Endodermal cell (in vitro differentiated cells): Measurements from ENCODE around the gene SLC25A23. TPM values are rescaled to one million over a fixed set of nuclear protein-coding genes. Genes with fewer than 3 reads are reported as not detected.

ENCODE experiments used
- DNase-seq: peaks from one replicate; pipeline ENCODE4 v3.0.0-alpha.2; 2017
- H3K27ac ChIP-seq: 2 replicates; pipeline ENCODE4 v1.5.1; 2013; ENCODE audit warnings: mild to moderate bottlenecking, low read depth, low read length, moderate library complexity
- H3K27me3 ChIP-seq: 2 replicates; pipeline ENCODE4 v1.6.1; 2013; ENCODE audit warnings: mild to moderate bottlenecking, low read length, moderate library complexity; ENCODE audit not compliant: insufficient read depth, control insufficient read depth, poor library complexity, severe bottlenecking
- H3K36me3 ChIP-seq: 2 replicates; pipeline ENCODE4 v1.7.0; 2013; ENCODE audit warnings: mild to moderate bottlenecking, low read length, moderate library complexity; ENCODE audit not compliant: control insufficient read depth, insufficient read depth
- H3K4me1 ChIP-seq: one replicate; pipeline ENCODE4 v1.7.0; 2013; ENCODE audit warnings: low read length; ENCODE audit not compliant: control insufficient read depth, insufficient read depth
- H3K4me3 ChIP-seq: 2 replicates; pipeline ENCODE4 v1.5.1; 2013; ENCODE audit warnings: mild to moderate bottlenecking, low read length, moderate library complexity
- H3K9ac ChIP-seq: 2 replicates; pipeline ENCODE4 v1.6.1; 2013; ENCODE audit warnings: mild to moderate bottlenecking, low read length, moderate library complexity; ENCODE audit not compliant: poor library complexity, severe bottlenecking; ENCODE audit errors: extremely low read depth
- H3K9me3 ChIP-seq: 2 replicates; pipeline ENCODE4 v1.6.1; 2013; ENCODE audit warnings: mild to moderate bottlenecking, low read length, moderate library complexity; ENCODE audit not compliant: control insufficient read depth
- H3K27ac Mint-ChIP-seq: 2 replicates; pipeline ENCODE4 v1.8.0; 2020; ENCODE audit warnings: mixed read lengths
- H3K27me3 Mint-ChIP-seq: 2 replicates; pipeline ENCODE4 v1.8.0; 2021; ENCODE audit warnings: mild to moderate bottlenecking, mixed read lengths; ENCODE audit not compliant: insufficient read depth
- H3K36me3 Mint-ChIP-seq: 2 replicates; pipeline ENCODE4 v1.8.0; 2020; ENCODE audit warnings: low read depth, mixed read lengths
- H3K4me1 Mint-ChIP-seq: 2 replicates; pipeline ENCODE4 v1.8.0; 2020; ENCODE audit warnings: mixed read lengths
- H3K4me3 Mint-ChIP-seq: 2 replicates; pipeline ENCODE4 v1.8.0; 2020; ENCODE audit warnings: mild to moderate bottlenecking, moderate library complexity, mixed read lengths
- H3K9me3 Mint-ChIP-seq: 2 replicates; pipeline ENCODE4 v1.8.0; 2020; ENCODE audit warnings: mild to moderate bottlenecking, mixed read lengths
- WGBS, 2 experiments: methylation state at CpG; one replicate each; pipeline versions ENCODE4 v1.1.5 to v1.1.7; 2013; ENCODE audit warnings: missing lambda C conversion rate in 2 of 2, mixed read lengths in 1 of 2; ENCODE audit not compliant: insufficient coverage in 1 of 2, insufficient read length in 1 of 2; 5-methylcytosine and 5-hydroxymethylcytosine counted together
- total RNA-seq, 2 donors: library from RNA; stranded (reverse); fragmentation: NEBNext Ultra II Directional in 1 of 2; extraction: Animal tissue kit (Norgen Biotek cat#: 25700) in 1 of 2; gene quantifications; 2 replicates in 1 of 2; 3 replicates in 1 of 2; pipeline ENCODE4 v1.2.1, GENCODE V29; 2021
- TF ChIP-seq, protein P1 (sequence below): fragments of 200-600 bp; sonication (generic); conservative IDR thresholded peaks from 2 replicates; pipeline ENCODE4 v1.5.0; 2021; ENCODE audit warnings: antibody characterized with exemption, mild to moderate bottlenecking

SLC25A23 gene
- total RNA-seq, 2 donors from 2014 or later = 34.9 to 39.5 TPM

DNA sequence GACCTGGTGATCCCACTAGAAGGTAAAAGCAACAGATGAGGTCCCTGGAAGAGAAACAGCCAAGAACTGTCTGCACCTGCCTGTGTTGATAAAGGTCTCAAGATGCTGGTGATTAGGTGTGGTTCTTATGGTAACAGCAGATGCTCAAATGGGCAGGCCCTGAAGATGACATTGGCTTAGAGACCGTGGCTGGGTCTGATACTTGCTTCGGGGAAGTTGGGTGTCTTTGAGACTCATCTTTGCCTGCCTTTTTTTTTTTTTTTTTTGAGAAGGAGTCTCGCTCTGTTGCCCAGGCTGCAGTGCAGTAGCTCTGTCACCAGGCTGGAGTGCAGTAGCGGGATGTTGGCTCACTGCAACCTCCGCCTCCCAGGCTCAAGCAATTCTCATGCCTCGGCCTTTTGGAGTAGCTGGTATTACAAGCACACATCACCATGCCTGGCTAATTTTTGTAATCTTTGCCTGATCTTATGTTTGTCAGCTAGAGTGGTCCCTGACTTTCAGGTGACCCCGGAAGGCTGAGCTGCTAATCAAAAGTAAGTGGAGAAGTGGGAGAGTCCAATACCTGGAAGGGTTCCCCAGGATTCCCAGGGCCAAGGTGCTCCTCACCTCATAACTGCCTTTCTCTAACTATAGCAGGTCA, 7.9 kb downstream of the SLC25A23 start:
- 91 to 95% methylated on average over 6 to 7 of the region's 7 CpGs for WGBS, 2 experiments
- TF ChIP-seq, protein P1, sequence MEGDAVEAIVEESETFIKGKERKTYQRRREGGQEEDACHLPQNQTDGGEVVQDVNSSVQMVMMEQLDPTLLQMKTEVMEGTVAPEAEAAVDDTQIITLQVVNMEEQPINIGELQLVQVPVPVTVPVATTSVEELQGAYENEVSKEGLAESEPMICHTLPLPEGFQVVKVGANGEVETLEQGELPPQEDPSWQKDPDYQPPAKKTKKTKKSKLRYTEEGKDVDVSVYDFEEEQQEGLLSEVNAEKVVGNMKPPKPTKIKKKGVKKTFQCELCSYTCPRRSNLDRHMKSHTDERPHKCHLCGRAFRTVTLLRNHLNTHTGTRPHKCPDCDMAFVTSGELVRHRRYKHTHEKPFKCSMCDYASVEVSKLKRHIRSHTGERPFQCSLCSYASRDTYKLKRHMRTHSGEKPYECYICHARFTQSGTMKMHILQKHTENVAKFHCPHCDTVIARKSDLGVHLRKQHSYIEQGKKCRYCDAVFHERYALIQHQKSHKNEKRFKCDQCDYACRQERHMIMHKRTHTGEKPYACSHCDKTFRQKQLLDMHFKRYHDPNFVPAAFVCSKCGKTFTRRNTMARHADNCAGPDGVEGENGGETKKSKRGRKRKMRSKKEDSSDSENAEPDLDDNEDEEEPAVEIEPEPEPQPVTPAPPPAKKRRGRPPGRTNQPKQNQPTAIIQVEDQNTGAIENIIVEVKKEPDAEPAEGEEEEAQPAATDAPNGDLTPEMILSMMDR = no peak

DNA sequence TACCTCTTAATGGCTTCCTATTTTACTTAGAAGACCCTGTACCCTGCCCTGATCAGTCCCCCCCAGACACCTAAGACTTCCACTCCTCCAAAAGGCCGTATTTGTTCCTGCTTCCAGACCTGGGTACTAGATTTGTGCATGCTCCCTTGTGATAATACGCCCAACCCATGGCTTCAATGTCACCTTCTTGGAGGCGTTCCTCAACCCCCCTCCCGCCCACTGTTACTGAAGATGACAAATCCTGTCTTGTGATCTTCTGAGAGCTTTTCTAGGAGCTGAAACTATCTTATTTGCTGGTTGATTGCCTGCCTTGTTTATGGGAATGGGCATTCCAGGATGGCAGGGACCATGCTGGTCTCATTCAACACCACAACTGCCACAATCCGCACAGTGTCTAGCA, 9.4 kb downstream of the SLC25A23 start:
- Histone ChIP-seq H3K27me3 (no peaks in the 10 kb centered on the region), H3K27ac (no peak overlapping the region), H3K9ac (no peak overlapping the region), H3K4me1 (no peaks in the 10 kb centered on the region), H3K36me3 (peaks cover 33% of the 10 kb centered on the region), H3K9me3 (peaks cover 25% of the 10 kb centered on the region), H3K4me3 (no peak overlapping the region)
- DNase-seq = no peak
- Mint-ChIP-seq H3K27ac (no peak overlapping the region), H3K27me3 (no peaks in the 10 kb centered on the region), H3K4me1 (no peaks in the 10 kb centered on the region), H3K36me3 (peaks cover 59% of the 10 kb centered on the region), H3K9me3 (peaks cover 29% of the 10 kb centered on the region), H3K4me3 (no peak overlapping the region)
- TF ChIP-seq, protein P1 = no peak
- WGBS, 2 experiments = 88 to 94% methylated on average over 5 of the region's 5 CpGs

More for the DNA sequence above, 7.9 kb downstream of the SLC25A23 start:
- H3K27ac Mint-ChIP-seq = no peak overlapping the region
- H3K36me3 ChIP-seq = peaks cover 43% of the 10 kb centered on the region
- H3K4me1 ChIP-seq = no peaks in the 10 kb centered on the region
- H3K9ac ChIP-seq = no peak overlapping the region
- H3K4me3 ChIP-seq = no peak overlapping the region
- no peak overlapping the region for H3K27ac ChIP-seq
- no peak for DNase-seq
- H3K27me3 Mint-ChIP-seq = no peaks in the 10 kb centered on the region
- H3K4me1 Mint-ChIP-seq = no peaks in the 10 kb centered on the region
- peaks cover 28% of the 10 kb centered on the region for H3K9me3 Mint-ChIP-seq
- no peaks in the 10 kb centered on the region for H3K27me3 ChIP-seq
- peaks cover 31% of the 10 kb centered on the region for H3K9me3 ChIP-seq
- no peak overlapping the region for H3K4me3 Mint-ChIP-seq
- H3K36me3 Mint-ChIP-seq = peaks cover 57% of the 10 kb centered on the region

DNA sequence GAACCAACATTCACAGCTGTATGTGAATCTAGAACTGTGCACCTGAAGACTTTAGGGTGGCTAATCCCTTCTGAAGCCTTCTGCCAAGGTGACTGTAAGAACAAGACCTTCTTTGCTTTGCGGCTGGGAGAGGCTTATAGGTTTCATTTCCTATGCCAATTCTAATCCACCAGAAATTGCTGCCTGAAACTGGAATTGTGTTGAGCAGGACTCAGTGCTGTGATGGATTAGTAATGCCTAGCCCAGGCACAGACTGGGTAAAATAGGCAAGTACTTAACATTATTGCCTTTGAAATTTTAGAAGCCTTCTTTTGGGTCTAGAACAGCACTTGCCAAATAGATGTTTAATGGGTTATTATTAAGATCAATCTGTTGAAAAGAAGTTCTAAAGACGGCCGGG, 11.5 kb downstream of the SLC25A23 start:
- Mint-ChIP-seq H3K9me3 (peaks cover 8% of the 10 kb centered on the region), H3K27ac (no peak overlapping the region), H3K27me3 (no peaks in the 10 kb centered on the region), H3K4me3 (no peak overlapping the region), H3K36me3 (peaks cover 44% of the 10 kb centered on the region), H3K4me1 (no peaks in the 10 kb centered on the region)
- Histone ChIP-seq H3K4me3 (no peak overlapping the region), H3K4me1 (no peaks in the 10 kb centered on the region), H3K9ac (no peak overlapping the region), H3K36me3 (peaks cover 12% of the 10 kb centered on the region), H3K9me3 (peaks cover 4% of the 10 kb centered on the region), H3K27ac (no peak overlapping the region), H3K27me3 (no peaks in the 10 kb centered on the region)
- TF ChIP-seq, protein P1 = no peak
- WGBS, 2 experiments = 86 to 96% methylated on average over 2 to 3 of the region's 3 CpGs
- DNase-seq = no peak
